K562 (cell line): Measurements from ENCODE around the gene PACSIN3. TPM values are rescaled to one million over a fixed set of nuclear protein-coding genes. Genes with fewer than 3 reads are reported as not detected.

ENCODE experiments used
- ATAC-seq: fragments of 200-7000 bp; cut with Tn5 transposase; 3 replicates; pipeline ENCODE4 v1.9.1; 2020; ENCODE audit warnings: moderate library complexity
- BruUV-seq: library from RNA; stranded (reverse); fragments of 400-500 nt; replicated peaks from 2 replicates; lab custom pipeline; 2021; lab: Mats Ljungman, UMichigan
- CTCF ChIA-PET: fragments of 300-600 bp; formaldehyde crosslinking; extraction: SDS; loops from one replicate; lab custom pipeline; 2021; ENCODE audit warnings: low intra/inter-chr PET ratio; lab: Yijun Ruan, JAX
- POLR2A ChIA-PET: fragments of 300-600, 350-650 bp; sonication (Branson Sonifier 250); formaldehyde crosslinking; extraction: SDS; loops from one replicate; lab custom pipeline; 2021; ENCODE audit warnings: antibody characterized with exemption, inconsistent platforms; lab: Yijun Ruan, JAX
- DNase-seq, 4 experiments: peaks; one replicate each; pipeline versions ENCODE4 v3.0.0 to v3.0.0-alpha.2; 2011 to 2018; ENCODE audit warnings: low spot score in 3 of 4, mixed read lengths in 3 of 4; ENCODE audit errors: extremely low read depth in 1 of 4
- FAIRE-seq: peaks from 2 replicates; lab custom pipeline; 2011; peaks lifted over from hg19 to GRCh38; lab: Jason Lieb, UNC
- H2AFZ ChIP-seq: 2 replicates; pipeline ENCODE4 v1.6.0; 2011; ENCODE audit warnings: low read depth, low read length, control low read depth, inconsistent platforms
- H3K27ac ChIP-seq: fragments of 200-600 bp; 3 replicates; pipeline ENCODE4 v1.8.0; 2011; ENCODE audit warnings: low read depth, mild to moderate bottlenecking, control low read depth, inconsistent platforms, low read length, moderate library complexity, mixed read lengths; ENCODE audit errors: extremely low read depth
- H3K27me3 ChIP-seq, 2 experiments: fragments of 300-600 bp in 1 of 2; 2 replicates in 1 of 2; 3 replicates in 1 of 2; pipeline versions ENCODE4 v1.6.0 to v1.8.0; 2011; ENCODE audit warnings: inconsistent platforms in 2 of 2, low read length in 2 of 2, mild to moderate bottlenecking in 1 of 2, mixed read lengths in 1 of 2, moderate library complexity in 1 of 2; ENCODE audit not compliant: control insufficient read depth in 2 of 2, insufficient read depth in 2 of 2
- H3K36me3 ChIP-seq: fragments of 300-600 bp; 3 replicates; pipeline ENCODE4 v1.8.0; 2011; ENCODE audit warnings: mild to moderate bottlenecking, low read length, inconsistent platforms; ENCODE audit not compliant: control insufficient read depth, insufficient read depth
- H3K4me1 ChIP-seq, 2 experiments: fragments of 200-600 bp in 1 of 2; replicated peaks in 1 of 2; 2 replicates in 1 of 2; 3 replicates in 1 of 2; pipeline versions ENCODE4 v1.5.1 to v1.8.0; 2011; ENCODE audit warnings: inconsistent platforms in 2 of 2, low read length in 2 of 2, mild to moderate bottlenecking in 1 of 2, mixed read lengths in 1 of 2, moderate library complexity in 1 of 2; ENCODE audit not compliant: control insufficient read depth in 2 of 2, insufficient read depth in 2 of 2
- H3K4me2 ChIP-seq: 2 replicates; pipeline ENCODE4 v1.6.1; 2011; ENCODE audit warnings: low read length, control low read depth, inconsistent platforms, mixed read lengths; ENCODE audit not compliant: insufficient read depth
- H3K4me3 ChIP-seq: fragments of 200-600 bp; sonication (generic), shearing (Covaris generic); 2 replicates; pipeline ENCODE4 v1.5.1; 2016; ENCODE audit warnings: control low read depth, inconsistent platforms
- H3K79me2 ChIP-seq: fragments of 200-600 bp; 3 replicates; pipeline ENCODE4 v1.8.0; 2011; ENCODE audit warnings: low read length, inconsistent platforms; ENCODE audit not compliant: control insufficient read depth, insufficient read depth
- H3K9ac ChIP-seq, 2 experiments: 2 replicates each; pipeline versions ENCODE4 v1.6.0 to v1.6.1; 2011; ENCODE audit warnings: low read depth in 2 of 2, low read length in 2 of 2, control low read depth in 1 of 2, inconsistent platforms in 1 of 2, mild to moderate bottlenecking in 1 of 2, mixed read lengths in 1 of 2; ENCODE audit not compliant: insufficient read depth in 1 of 2
- H3K9me1 ChIP-seq: one replicate; pipeline ENCODE4 v1.6.0; 2011; ENCODE audit warnings: inconsistent platforms, mild to moderate bottlenecking, low read length, moderate library complexity; ENCODE audit not compliant: control insufficient read depth, insufficient read depth
- H3K9me3 ChIP-seq: replicated peaks from 2 replicates; pipeline ENCODE4 v1.5.1; 2011; ENCODE audit warnings: low read depth, low read length, inconsistent platforms; ENCODE audit not compliant: control insufficient read depth, insufficient read depth
- H4K20me1 ChIP-seq: replicated peaks from 2 replicates; pipeline ENCODE4 v1.6.1; 2011; ENCODE audit warnings: low read length, inconsistent platforms, mixed read lengths; ENCODE audit not compliant: control insufficient read depth, insufficient read depth
- POLR2A ChIP-seq: fragments of 450-650 bp; conservative IDR thresholded peaks from 2 replicates; pipeline ENCODE4 v1.6.1; 2016
- POLR2AphosphoS2 ChIP-seq: IDR thresholded peaks from 2 replicates; pipeline ENCODE4 v1.6.1; 2012; ENCODE audit warnings: low read length, improper control_type of control experiment
- POLR2AphosphoS5 ChIP-seq: IDR thresholded peaks from 2 replicates; pipeline ENCODE4 v1.6.1; 2011; ENCODE audit warnings: mild to moderate bottlenecking, low read depth, low read length, moderate library complexity; ENCODE audit not compliant: control insufficient read depth, insufficient read depth
- POLR2G ChIP-seq: fragments of 200-400 bp; formaldehyde crosslinking; IDR thresholded peaks from 2 replicates; pipeline ENCODE4 v1.6.1; 2017; ENCODE audit warnings: low read depth, mild to moderate bottlenecking, antibody characterized with exemption, low read length, moderate library complexity
- RBFOX2 ChIP-seq: fragments of 200-400 bp; formaldehyde crosslinking; IDR thresholded peaks from 2 replicates; pipeline ENCODE4 v1.6.1; 2017; ENCODE audit warnings: low read depth, mild to moderate bottlenecking, low read length, moderate library complexity
- XRCC5 ChIP-seq: fragments of 200-400 bp; formaldehyde crosslinking; IDR thresholded peaks from 2 replicates; pipeline ENCODE4 v1.6.1; 2017; ENCODE audit warnings: low read depth, mild to moderate bottlenecking, low read length
- ZNF23 ChIP-seq: fragments of 250-450 bp; sonication (Bioruptor Pico); IDR thresholded peaks from 2 replicates; pipeline ENCODE4 v1.4.0; 2020; ENCODE audit warnings: mild to moderate bottlenecking
- ZNF717 ChIP-seq: fragments of 250-450 bp; sonication (Bioruptor Pico); IDR thresholded peaks from 2 replicates; pipeline ENCODE4 v1.5.0; 2021
- WGBS: fragments of 100-300 bp; shearing (Covaris generic); methylation state at CpG from one replicate; pipeline ENCODE4 v1.1.6; 2016; ENCODE audit warnings: low coverage, mixed read lengths; ENCODE audit not compliant: insufficient coverage; ENCODE audit errors: missing lambda C conversion rate; 5-methylcytosine and 5-hydroxymethylcytosine counted together
- in situ Hi-C: fragments of 300-500 bp; cut with MboI; formaldehyde crosslinking; loops from 4 replicates; pipeline ENCODE4 v1.15.0; 2018; ENCODE audit warnings: inconsistent platforms, mixed read lengths
- intact Hi-C: fragments of 100-400 bp; cut with micrococcal nuclease; formaldehyde crosslinking; loops from 2 replicates; pipeline ENCODE4 v1.14.2; 2022
- polyA plus RNA-seq, 8 experiments: library from polyadenylated mRNA; depleted of rRNA in 4 of 8; stranded (reverse) in 5 of 8; unstranded in 3 of 8; fragments of >200 nt; fragmentation: Nextera tagmentation in 2 of 8; fragmentation: Illumina TruSeq in 1 of 8; extraction: Ambion mirVana in 2 of 8; extraction: Trizol in 1 of 8; gene quantifications; 2 replicates each; pipeline versions ENCODE4 v1.2.1 to v1.2.3, GENCODE V29; 2011 to 2014; ENCODE audit warnings: inconsistent platforms in 1 of 8, missing spikeins in 1 of 8
- total RNA-seq, 7 experiments: library from RNA; depleted of rRNA in 6 of 7; stranded (reverse); fragments of >200 nt in 6 of 7; fragmentation: Illumina TruSeq in 2 of 7; extraction: Trizol in 2 of 7; gene quantifications; 2 replicates each; pipeline versions ENCODE4 v1.2.1 to v1.2.3, GENCODE V29; 2011 to 2021; ENCODE audit warnings: low replicate concordance in 1 of 7

PACSIN3 gene
- total and polyA plus RNA-seq, 9 of the 15 experiments (the other 6 are each of a cell fraction or from before 2014, with no cell fraction given) = 0.13 to 18.1 (median 7.1) TPM

DNA sequence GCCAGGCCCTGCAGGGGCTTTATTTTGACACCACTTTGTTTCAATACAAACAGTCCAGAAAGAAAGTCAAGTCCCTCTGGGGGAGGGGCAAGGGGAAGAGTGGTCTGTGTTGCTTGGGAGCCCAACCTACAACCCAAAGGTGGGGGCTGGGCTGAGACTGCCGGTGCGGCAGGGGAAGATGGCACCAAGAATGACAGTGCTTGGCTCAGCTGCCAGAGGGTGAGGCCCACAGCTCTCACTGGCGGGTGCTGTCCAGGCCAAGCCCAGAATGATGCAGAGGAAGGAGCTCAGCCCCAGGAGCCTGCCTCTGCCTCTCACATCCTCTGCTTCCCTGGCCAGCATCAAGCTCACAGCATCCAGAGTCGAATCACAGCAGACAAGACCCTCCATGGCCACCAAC is 21.9 kb downstream of the PACSIN3 start:
- no TSS peak for BruUV-seq
- Histone ChIP-seq H3K27ac (no peak overlapping the region), H3K9me3 (no peaks in the 10 kb centered on the region), H3K79me2 (peaks cover 2% of the 10 kb centered on the region; the same call in 2 of the 3 replicates), H3K27me3 (no peaks in the 10 kb centered on the region), H3K4me1 (peaks cover 0 to 16% of the 10 kb centered on the region in 2 experiments; a peak in 2 of 5 replicates), H3K36me3 (peaks cover 63% of the 10 kb centered on the region), H3K4me3 (no peak overlapping the region), H3K9me1 (peaks cover 2% of the 10 kb centered on the region), H3K9ac (no peak overlapping the region; a peak in 1 of 4 replicates), H4K20me1 (peaks cover 17% of the 10 kb centered on the region), H2AFZ (no peak overlapping the region), H3K4me2 (no peak overlapping the region)
- ATAC-seq (no peak), FAIRE-seq (no peak), DNase-seq (no peak)
- in situ Hi-C loops (loop anchor here (5.0 kb wide), 1 partner anchor 277 kb away; no protein-coding TSS in a partner anchor), intact Hi-C loops (no loop called here)
- POLR2A ChIA-PET = interaction anchor here (0.5 to 3.1 kb wide), 4 partner anchors 11 to 763 kb away, joined by 3 to 9 read pairs (median 3); no protein-coding TSS in a partner anchor
- TF ChIP-seq POLR2AphosphoS5 (0 out of 2 replicates have a peak, but pooled peaks have one; percentile 8), POLR2G (peak; percentile 33; the same call in 1 of the 2 replicates), XRCC5 (no peak), RBFOX2 (0 out of 2 replicates have a peak, but pooled peaks have one; percentile 2)
- CTCF ChIA-PET = no interaction called here
- 96% methylated on average over 3 of the region's 4 CpGs for WGBS

DNA sequence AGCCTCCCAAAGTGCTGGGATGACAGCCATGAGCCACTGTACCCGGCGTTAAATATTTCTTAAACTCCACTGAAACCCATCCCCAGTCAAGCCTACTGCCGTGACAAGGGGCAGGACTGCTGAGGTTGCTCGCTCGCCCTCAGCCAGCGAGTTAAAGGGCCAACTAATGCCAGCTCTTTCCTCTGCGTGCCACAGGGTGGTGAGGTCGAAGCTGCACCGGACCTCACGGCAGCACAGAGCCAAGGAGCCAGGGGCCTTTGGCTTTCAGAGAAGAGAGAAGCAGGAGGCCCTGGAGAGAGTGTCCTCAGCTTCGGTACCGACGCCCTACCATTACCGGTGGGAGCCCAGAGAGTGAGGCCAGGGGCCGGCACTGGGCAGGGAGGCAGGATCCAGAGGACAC is 22.3 kb downstream of the PACSIN3 start:
- Histone ChIP-seq H3K27ac (no peak overlapping the region), H3K27me3 (no peaks in the 10 kb centered on the region), H4K20me1 (peaks cover 17% of the 10 kb centered on the region), H3K9ac (peak overlapping the region in 1 of 2 experiments; percentile 41; a peak in 1 of 4 replicates), H3K4me2 (no peak overlapping the region), H3K9me1 (peaks cover 2% of the 10 kb centered on the region), H3K36me3 (peaks cover 59% of the 10 kb centered on the region), H3K4me1 (peaks cover 0 to 16% of the 10 kb centered on the region in 2 experiments; a peak in 2 of 5 replicates), H3K4me3 (no peak overlapping the region), H3K9me3 (no peaks in the 10 kb centered on the region), H3K79me2 (no peaks in the 10 kb centered on the region; the same call in 2 of the 3 replicates), H2AFZ (no peak overlapping the region)
- ChIA-PET POLR2A (interaction anchor here (0.5 to 3.1 kb wide), 3 partner anchors 8 to 242 kb away, joined by 3 to 29 read pairs (median 9); no protein-coding TSS in a partner anchor), CTCF (no interaction called here)
- ATAC-seq (no peak), DNase-seq (no peak), FAIRE-seq (no peak)
- no TSS peak for BruUV-seq
- in situ Hi-C loops (loop anchor here (5.0 kb wide), 1 partner anchor 277 kb away; no protein-coding TSS in a partner anchor), intact Hi-C loops (no loop called here)
- peak; percentile 52 for TF ChIP-seq RBFOX2
- no peak for TF ChIP-seq ZNF23
- peak; percentile 52; the same call in 1 of the 2 replicates for TF ChIP-seq POLR2G
- TF ChIP-seq POLR2A = peak; percentile 10; the same call in 1 of the 2 replicates
- TF ChIP-seq POLR2AphosphoS2 = 0 out of 2 replicates have a peak, but pooled peaks have one; percentile 39
- no peak for TF ChIP-seq ZNF717 (CRISPR knock-in tag)
- 92% methylated on average over 13 of the region's 15 CpGs for WGBS
